ENCODE results near the gene CTR9. TPM values are rescaled to one million over a fixed set of nuclear protein-coding genes. Genes with fewer than 3 reads are reported as not detected.

The CTR9 gene
- total and polyA plus RNA-seq, 9 of the 15 experiments (the other 6 are each of a cell fraction or from before 2014, with no cell fraction given), result 25.4 to 79.3 (median 47.3) TPM

- no peak; the same call in 1 of the 2 replicates for TF ChIP-seq TAF7 (tag; IDR thresholded peaks at IDR 0.05)
- TF ChIP-seq DDX20 (tag; IDR thresholded peaks at IDR 0.05; ENCODE audit: low read depth), result no peak
- no peak for TF ChIP-seq POLR3A (IDR thresholded peaks at IDR 0.05; ENCODE audit: borderline replicate concordance, extremely low read depth, insufficient read depth, insufficient read length)
- no peak for TF ChIP-seq HNRNPH1 (optimal IDR thresholded peaks at IDR 0.05; ENCODE audit: low read depth, low read length)
- TF ChIP-seq SMARCC2 (IDR thresholded peaks at IDR 0.05; ENCODE audit: low read depth), result 0 out of 2 replicates have a peak, but pooled peaks have one; percentile 46
- no peak for TF ChIP-seq BACH1 (tag; IDR thresholded peaks at IDR 0.05)
- no peak for TF ChIP-seq CEBPZ (IDR thresholded peaks at IDR 0.05; ENCODE audit: borderline replicate concordance, low read depth, low read length)
- peak; percentile 95 for TF ChIP-seq EP400 (IDR thresholded peaks at IDR 0.05)
- TF ChIP-seq ILF3 (IDR thresholded peaks at IDR 0.05; ENCODE audit: borderline replicate concordance), result no peak
- peak; percentile 100 for TF ChIP-seq GABPA (tag; conservative IDR thresholded peaks at IDR 0.05; ENCODE audit: low read depth)
- TF ChIP-seq TBP (optimal IDR thresholded peaks at IDR 0.05; ENCODE audit: low read depth, low read length), result peak; percentile 82
- no peak for TF ChIP-seq ZNF668 (CRISPR knock-in tag; IDR thresholded peaks at IDR 0.05)
- TF ChIP-seq CREB5 (CRISPR knock-in tag; IDR thresholded peaks at IDR 0.05), result no peak
- peak in 1 of 2 experiments; percentile 83; a peak in 2 of 4 replicates for TF ChIP-seq HDAC1 (IDR thresholded peaks at IDR 0.05)
- no peak for TF ChIP-seq STAG1 (CRISPR knock-in tag; IDR thresholded peaks at IDR 0.05; ENCODE audit: borderline replicate concordance)
- peak; percentile 78; the same call in 1 of the 2 replicates for TF ChIP-seq ZBTB1 (CRISPR knock-in tag; IDR thresholded peaks at IDR 0.05; ENCODE audit: borderline replicate concordance, low read depth)
- no peak for TF ChIP-seq CHAMP1 (IDR thresholded peaks at IDR 0.05)
Measured at GRCh38 chr11:10750838-10751580, at the start of gene CTR9 (continued).
